Lower lobe of right lung (tissue), 2 donors: ENCODE data around the gene PPP1CC. TPM values are rescaled to one million over a fixed set of nuclear protein-coding genes. Genes with fewer than 3 reads are reported as not detected.
A peak's percentile ranks its signal among the peaks of the same experiment; 100 is the strongest.

ENCODE experiments used
- ATAC-seq, 2 donors: fragments of 200-7000 bp; cut with Tn5 transposase; one replicate each; pipeline ENCODE4 v1.9.1; 2020 to 2022; ENCODE audit warnings: mild to moderate bottlenecking in 2 of 2, moderate library complexity in 2 of 2
- DNase-seq: peaks from one replicate; pipeline ENCODE4 v3.0.0-alpha.2; 2020
- H3K27ac ChIP-seq: fragments of 200-600 bp; one replicate; pipeline ENCODE4 v1.8.0; 2022
- H3K27me3 ChIP-seq: fragments of 200-600 bp; one replicate; pipeline ENCODE4 v1.8.0; 2022; ENCODE audit warnings: low read depth
- H3K36me3 ChIP-seq: fragments of 200-600 bp; one replicate; pipeline ENCODE4 v1.8.0; 2022; ENCODE audit warnings: mild to moderate bottlenecking
- H3K4me1 ChIP-seq: fragments of 200-600 bp; one replicate; pipeline ENCODE4 v1.8.0; 2022
- H3K4me3 ChIP-seq: fragments of 200-600 bp; one replicate; pipeline ENCODE4 v1.8.0; 2022; ENCODE audit warnings: mild to moderate bottlenecking
- H3K9me3 ChIP-seq: fragments of 200-600 bp; one replicate; pipeline ENCODE4 v1.8.0; 2022
- CTCF ChIP-seq: fragments of 200-600 bp; IDR thresholded peaks from one replicate; pipeline ENCODE4 v1.8.0; 2022; ENCODE audit warnings: antibody characterized with exemption, mild to moderate bottlenecking
- intact Hi-C: fragments of 100-400 bp; cut with DNase I; formaldehyde crosslinking; loops from one replicate; pipeline ENCODE4 v1.11.0; 2022
- long read RNA-seq: library from polyadenylated mRNA; unstranded; transcript quantifications from one replicate; pipeline ENCODE4 v2.0.0, GENCODE V29; 2021
- total RNA-seq: library from RNA; stranded (reverse); fragmentation: NEBNext Ultra II Directional; extraction: Animal tissue kit (Norgen Biotek cat#: 25700); gene quantifications from one replicate; pipeline ENCODE4 v1.2.1, GENCODE V29; 2021
- donor health status: DM: no; HTN: yes; CAD: no; lungs with severe emphysema.

Gene PPP1CC
- total RNA-seq = 97.8 TPM
- long read RNA-seq, transcript PPP1CC-201 (7 exons, 2,559 nt) = major isoform, 95 of 109 reads
- long read RNA-seq, partial matches to known transcripts = 0 of 109 reads
- long read RNA-seq, other reads (novel, unspliced or antisense) = 10 of 109 reads

DNA sequence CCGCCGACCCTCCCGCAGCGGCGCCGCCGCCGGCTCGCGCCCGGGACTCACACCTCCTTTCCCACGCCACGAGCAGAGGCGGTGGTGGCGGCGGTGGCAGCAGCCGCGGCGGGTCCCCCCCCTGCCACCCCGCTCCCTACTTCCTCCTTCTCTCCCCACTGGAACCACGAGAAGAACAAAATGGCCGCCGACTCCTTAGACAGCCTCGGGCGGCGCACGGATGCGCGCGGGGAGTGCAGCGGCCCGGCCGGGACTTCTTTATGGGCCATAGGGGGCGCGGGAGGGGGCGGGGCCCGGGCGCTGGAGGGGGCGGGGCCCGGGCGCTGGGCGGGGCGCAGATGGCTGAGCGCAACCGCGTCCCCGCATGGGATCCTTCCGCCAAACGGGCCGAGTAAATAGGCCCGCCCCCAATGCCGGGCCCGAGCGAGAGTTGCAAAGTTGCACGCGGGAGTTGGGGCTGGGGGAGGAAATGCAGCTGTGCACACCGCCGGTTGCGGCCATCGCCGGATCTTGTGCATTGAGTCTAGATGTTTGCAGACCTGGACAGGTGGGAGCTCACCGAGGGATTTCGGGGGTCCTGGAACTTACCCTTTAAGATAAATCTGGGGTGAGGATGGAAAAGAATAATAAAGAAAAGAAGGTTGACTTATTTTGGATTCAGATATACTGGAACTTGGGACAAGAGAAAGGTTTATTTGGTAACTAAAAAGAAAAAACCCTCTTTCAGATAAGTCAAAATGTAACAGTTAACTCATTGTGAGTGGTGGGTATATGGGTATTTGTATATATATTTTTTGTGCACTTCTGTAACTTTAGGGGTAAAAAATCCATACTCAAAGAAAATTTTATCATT lies at the start of gene PPP1CC:
PPP1CC (minus strand) TSS at position 174 of the 853 bp plus-strand sequence. CDS start 184 bp downstream, outside the sequence.
- ATAC-seq (peak; percentile 97 to 99), DNase-seq (peak; percentile 96)
- H3K27me3 ChIP-seq = no peaks in the 10 kb centered on the region
- H3K4me1 ChIP-seq = peaks cover 52% of the 10 kb centered on the region
- no peaks in the 10 kb centered on the region for H3K9me3 ChIP-seq
- H3K4me3 ChIP-seq = peak within 1 kb of the TSS; percentile 100
- TF ChIP-seq CTCF = no peak
- intact Hi-C loops = no loop called here
- H3K27ac ChIP-seq = peak within 1 kb of the TSS; percentile 86
- no peaks in the 10 kb centered on the region for H3K36me3 ChIP-seq

DNA sequence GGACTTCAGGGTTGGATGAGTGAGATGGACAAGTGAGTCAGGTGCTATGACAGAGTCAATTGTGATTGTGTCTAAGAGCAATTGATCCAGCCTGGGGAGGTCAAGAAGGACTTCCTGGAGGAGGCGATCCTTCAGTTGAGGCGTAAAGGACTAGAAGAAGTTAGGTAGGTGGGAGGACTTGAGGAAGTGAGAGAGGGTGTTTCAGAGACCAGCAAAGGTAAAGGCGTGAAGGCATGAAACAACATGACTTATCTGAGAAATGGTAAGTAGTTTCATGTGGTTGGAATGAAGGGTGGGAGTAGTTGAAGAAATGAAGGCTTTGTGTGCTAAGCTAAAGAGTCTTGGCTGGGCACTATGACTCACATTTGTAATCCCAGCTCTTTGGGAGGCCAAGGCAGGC lies 48.9 kb upstream of the PPP1CC start:
- no peaks in the 10 kb centered on the region for H3K9me3 ChIP-seq
- no peak overlapping the region for H3K27ac ChIP-seq
- DNase-seq (no peak), ATAC-seq (no peak)
- H3K4me1 ChIP-seq = no peaks in the 10 kb centered on the region
- H3K4me3 ChIP-seq = no peak overlapping the region
- no peaks in the 10 kb centered on the region for H3K36me3 ChIP-seq
- H3K27me3 ChIP-seq = no peaks in the 10 kb centered on the region
- intact Hi-C loops = no loop called here
- TF ChIP-seq CTCF = no peak

- ATAC-seq (no peak), DNase-seq (no peak)
- no peaks in the 10 kb centered on the region for H3K9me3 ChIP-seq
Observed at GRCh38 chr12:110790301-110790700, 47.6 kb upstream of the PPP1CC start.

GRCh38 chr12:110786012-110786411 lies 43.3 kb upstream of the PPP1CC start:
- no peak overlapping the region for H3K27ac ChIP-seq
- H3K4me1 ChIP-seq = no peaks in the 10 kb centered on the region
- DNase-seq (no peak), ATAC-seq (no peak)
- intact Hi-C loops = no loop called here
- TF ChIP-seq CTCF = no peak
- no peaks in the 10 kb centered on the region for H3K9me3 ChIP-seq
- no peaks in the 10 kb centered on the region for H3K27me3 ChIP-seq
- H3K36me3 ChIP-seq = no peaks in the 10 kb centered on the region
- no peak overlapping the region for H3K4me3 ChIP-seq

More at GRCh38 chr12:110790301-110790700, 47.6 kb upstream of the PPP1CC start:
- H3K27me3 ChIP-seq = no peaks in the 10 kb centered on the region
- no peaks in the 10 kb centered on the region for H3K36me3 ChIP-seq
- no peak for TF ChIP-seq CTCF
- intact Hi-C loops = no loop called here
- H3K27ac ChIP-seq = no peak overlapping the region
- H3K4me3 ChIP-seq = no peak overlapping the region
- H3K4me1 ChIP-seq = no peaks in the 10 kb centered on the region

DNA sequence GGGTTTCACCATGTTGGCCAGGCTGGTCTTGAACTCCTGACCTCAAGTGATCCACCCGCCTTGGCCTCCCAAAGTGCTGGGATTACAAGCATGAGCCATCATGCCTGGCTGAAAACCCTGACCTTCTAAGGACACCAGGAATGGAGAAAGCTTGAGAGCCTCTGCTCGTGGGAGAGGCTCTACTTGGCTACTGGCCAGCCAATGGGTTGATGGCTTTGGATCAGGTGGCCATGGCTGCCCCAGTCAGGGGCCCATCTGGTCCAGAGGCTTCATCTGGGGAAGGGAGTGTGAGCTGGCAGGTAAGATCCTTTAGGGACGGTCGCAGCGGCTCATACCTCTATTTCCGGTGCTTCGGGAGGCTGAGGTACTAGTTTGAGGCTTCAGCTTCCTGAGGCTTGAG lies 42.5 kb upstream of the PPP1CC start:
- DNase-seq (no peak), ATAC-seq (no peak)
- no peak for TF ChIP-seq CTCF
- intact Hi-C loops = no loop called here
- Histone ChIP-seq H3K27me3 (no peaks in the 10 kb centered on the region), H3K9me3 (no peaks in the 10 kb centered on the region), H3K4me1 (no peaks in the 10 kb centered on the region), H3K4me3 (no peak overlapping the region), H3K36me3 (no peaks in the 10 kb centered on the region), H3K27ac (no peak overlapping the region)
